GM21447 (cell line): ENCODE results near the gene ZNF423.

Source experiments
- ATAC-seq: cut with Tn5 transposase; IDR thresholded peaks from one replicate; pipeline ENCODE4 v1.9.1; 2021; ENCODE audit not compliant: unreplicated experiment

Gene ZNF423

DNA sequence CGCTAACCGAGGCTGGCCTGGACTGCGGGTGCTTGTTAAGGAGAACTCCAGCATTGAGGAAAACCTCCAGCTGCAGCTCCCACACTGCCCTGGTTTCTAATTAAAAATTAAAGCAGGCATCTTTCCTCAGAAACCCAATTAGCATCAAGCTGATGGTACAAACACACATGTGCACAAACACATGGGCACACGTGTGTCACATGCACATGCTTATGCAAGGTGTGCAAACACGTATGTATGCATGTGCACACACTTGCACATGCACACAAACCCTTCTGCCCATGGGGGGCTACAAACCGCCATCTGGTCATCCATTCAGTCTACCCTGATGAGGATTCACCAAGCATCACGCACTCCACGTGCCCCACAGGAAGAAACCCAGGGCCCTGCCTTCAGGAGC is 182.5 kb downstream of the ZNF423 start:
- ATAC-seq = no peak

DNA sequence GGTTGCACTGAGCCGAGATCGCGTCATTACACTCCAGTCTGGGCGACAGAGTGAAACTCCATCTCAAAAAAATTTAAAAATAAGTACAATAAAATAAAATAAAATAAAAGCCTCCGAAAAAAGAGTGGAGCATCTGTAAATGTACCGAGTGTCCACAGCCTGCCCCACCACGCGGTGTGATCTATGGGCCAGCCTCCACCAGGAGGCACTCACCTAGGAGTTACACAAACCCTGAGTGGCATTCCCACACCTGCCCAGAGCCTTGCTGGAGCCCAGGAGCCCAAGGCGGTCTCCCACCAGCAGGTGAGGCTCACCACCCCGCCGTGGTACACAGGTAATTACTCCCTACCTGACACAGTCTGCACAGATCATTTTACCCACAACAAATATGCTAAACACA is 183.2 kb downstream of the ZNF423 start:
- ATAC-seq = no peak

DNA sequence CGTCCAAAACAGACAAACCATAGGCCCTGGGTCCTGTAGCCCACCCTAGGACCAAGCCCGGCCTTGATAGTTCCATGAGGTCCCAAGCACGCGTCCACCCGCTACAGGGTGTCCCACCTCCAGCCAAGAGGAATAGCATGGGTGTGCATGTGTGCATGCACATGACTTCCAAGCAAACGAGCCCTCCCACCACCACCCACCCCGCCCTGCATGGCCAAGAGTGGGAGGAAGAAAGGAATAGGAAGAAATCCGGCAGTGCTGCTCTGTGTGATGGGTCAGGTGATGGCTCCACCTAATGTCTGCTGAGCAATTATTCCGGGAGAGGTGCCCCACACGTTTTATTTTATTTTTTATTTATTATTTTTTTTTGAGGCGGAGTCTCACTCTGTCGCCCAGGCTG is 184.6 kb downstream of the ZNF423 start:
- ATAC-seq = no peak

DNA sequence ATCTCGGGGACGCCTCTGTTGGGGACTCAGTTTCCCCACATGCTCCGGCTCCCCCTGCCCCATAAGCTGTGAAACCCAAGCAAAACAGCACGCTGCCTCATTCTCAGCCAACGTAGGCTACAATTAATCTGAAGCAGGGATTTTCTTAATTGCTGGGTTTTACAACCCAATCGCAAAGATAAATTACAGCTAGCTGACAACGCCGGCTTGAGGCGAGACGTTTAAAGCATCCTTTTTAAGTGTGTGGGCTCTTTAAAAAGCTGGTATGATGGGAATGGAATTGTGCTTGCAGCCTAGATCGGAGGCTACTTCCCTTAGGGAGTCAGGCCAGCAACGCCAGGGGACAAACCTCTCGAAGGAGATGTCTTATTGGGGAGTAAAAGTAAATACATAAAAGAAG is 185.3 kb downstream of the ZNF423 start:
- no peak for ATAC-seq

DNA sequence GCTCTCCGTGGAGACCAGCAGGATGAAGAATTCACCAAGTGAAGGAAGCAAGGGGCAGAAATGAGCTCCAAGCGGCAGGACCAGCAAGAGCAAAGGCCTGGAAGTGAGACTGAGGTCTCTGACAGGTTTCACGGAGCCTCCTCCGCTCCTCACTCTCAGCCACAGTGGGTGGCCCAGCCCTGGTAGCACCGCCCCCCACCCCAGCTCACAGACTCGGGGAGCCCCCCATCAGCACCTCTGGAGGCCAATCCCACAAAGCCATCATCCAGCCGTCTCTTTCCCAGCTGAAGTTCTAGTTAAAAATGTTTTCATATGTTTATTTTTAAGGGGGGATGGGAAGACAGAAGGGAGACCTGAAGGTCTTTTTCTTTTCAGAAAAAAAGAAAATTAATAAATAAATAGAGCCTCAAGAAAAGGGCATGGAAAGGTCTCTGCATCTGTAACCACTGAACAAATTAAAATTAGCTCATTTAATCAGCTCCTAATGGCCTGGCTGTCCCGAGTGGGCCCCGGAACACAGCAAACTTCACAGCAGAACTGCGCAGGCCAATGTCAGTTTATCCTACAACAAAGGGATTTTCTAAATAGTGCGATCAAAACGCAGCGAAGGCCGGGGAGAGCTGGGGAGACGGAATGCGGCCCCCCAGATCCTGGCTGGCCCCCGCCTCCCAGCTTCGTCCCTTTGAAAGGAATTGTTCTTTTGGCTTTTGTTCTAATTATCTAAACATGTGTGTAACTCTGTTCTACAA is 190.3 kb downstream of the ZNF423 start:
- no peak for ATAC-seq

DNA sequence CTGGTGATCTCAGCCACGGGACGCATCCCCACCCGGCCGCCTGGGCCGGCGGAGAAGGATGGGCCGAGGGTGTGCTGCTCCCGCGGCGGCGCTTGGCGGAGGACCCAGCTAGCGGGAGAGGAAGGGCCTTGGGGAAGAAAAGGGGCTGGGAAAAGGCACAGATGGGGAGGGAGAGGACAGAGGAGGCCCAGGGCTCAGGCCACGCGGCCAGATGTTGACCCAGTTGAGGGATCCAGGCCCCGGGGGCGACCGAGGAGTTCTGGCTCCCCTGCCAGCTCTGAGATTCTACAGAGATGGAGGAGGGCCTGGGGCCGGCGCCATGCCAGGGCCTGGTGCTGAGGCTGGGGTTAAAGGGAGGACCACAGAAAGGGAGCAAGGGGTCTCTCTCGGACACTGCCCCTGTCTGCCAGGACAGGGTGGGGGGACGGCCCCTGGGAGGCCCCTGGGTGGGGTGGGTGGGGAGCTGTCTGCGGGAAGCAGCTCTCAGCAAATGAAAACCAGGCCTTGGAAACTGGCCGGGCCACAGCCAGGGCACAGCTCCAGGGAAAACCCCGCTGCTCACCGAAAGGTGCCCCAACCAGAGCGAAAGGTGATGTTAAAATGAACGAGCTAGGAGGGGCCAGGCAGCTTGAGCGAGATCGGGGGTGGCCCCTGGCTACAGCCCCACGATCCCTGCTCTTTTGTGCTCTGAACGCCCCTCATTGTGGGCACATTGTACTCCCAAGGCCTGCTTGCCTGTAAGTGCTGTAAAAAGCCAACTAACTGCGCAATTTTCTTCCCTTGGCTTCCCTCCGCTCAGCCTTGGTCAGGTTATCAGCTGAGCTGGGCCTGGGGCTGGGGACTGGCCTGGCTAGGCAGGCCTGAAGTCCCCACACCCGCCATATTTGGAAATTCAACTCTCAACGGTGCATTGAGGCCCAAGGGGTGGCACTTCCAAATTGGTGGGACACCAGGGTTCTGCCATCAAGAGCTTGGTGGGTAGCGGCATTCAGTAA is 191.4 kb downstream of the ZNF423 start:
- no peak for ATAC-seq

DNA sequence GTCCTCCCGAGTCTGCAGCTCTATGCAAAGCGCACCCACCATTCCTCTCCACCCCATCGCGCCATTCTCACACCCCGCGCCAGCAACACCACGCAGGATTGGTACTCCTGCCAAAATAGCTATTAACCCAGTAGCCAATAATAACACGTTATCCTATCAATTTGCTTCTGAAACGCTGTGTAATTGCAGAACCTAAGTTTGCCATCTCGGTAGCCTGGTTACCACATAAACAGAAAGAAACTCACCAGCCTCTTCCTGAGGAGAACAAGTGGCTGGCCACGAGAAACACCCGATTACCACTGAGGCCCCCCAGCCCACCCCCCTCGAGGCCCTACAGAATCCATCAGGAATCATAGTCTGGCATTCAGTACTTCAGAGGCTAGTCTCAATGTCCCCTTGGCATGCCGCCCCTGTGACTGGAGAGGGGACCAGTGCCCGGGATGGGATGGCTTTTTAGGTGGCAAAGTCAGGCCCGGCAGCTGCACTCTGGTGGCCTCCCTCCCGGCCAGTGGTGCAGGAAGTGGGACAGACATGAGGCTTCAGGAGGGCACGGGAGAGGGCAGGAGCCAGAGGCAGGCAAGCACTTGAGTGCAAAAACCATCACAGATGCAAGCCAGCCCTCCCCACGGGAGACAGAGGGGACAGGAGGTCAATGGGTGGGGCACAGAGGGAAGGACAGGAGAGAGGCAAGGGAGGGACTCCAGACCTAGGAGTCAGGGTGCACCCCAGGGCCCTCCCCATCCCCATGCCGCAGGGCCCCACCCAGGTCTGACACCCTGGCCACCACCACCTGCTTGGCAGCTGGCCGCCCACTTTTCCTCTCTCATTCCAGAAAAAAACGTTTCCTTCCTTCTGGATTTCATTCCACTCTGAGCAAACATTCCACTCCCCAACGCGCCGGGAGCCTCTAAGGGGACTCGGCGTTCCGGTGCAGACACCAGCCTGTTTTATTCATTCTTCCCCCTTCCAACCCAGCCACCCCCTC is 192.5 kb downstream of the ZNF423 start:
- no peak for ATAC-seq

DNA sequence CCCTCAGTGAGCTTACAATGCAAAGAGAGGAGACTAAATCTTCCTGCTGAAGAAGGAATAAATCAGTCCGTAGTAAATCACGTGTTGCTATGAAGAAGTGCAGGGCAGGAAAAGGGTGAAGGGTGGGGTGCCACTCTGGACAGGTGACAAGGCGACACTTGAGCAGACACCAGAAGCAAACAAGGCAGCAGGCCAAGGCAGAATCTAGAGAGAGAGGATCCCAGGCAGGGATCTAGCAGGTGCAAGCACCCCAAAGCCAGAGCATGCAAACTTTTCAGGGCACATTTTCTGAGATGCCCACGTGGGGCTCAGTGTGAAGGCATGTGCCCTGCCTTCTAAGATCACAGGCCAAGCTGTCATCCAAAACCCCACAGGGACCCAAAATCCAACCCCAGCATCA is 193.3 kb downstream of the ZNF423 start:
- ATAC-seq = no peak

DNA sequence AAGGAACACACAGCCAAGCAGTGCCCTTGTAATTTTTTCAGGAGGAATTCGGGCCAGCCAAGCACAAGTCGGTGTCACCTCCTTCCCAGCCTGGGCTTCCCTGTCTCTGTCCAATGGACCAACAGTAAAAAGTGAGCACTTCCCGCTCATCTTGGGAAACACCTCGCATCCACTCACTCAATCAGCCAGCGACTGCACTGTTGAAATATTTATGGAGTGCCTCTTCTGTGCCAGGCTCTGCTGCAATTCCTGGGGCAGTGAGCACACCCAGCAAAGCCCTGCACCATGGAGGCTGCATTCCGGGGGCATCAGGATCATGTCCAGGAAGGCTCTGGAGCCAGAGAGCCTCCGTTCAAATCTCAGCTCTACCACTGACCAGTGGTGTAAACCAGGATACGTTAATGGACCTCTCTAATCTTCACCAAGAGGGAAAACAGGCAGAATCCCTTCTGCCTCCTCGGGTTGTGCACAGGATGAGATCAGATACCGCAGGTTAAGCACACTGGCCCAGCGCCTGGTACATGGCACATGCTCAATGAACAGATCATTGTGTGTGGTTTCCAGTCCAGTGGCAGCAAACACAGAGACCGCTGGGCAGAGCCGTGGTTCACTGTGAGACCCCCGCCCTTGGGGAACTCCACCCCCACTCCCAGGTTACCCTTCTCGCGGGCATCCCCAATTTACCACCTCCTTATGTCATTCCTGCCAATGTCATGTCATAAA is 194.3 kb downstream of the ZNF423 start:
- ATAC-seq = no peak

DNA sequence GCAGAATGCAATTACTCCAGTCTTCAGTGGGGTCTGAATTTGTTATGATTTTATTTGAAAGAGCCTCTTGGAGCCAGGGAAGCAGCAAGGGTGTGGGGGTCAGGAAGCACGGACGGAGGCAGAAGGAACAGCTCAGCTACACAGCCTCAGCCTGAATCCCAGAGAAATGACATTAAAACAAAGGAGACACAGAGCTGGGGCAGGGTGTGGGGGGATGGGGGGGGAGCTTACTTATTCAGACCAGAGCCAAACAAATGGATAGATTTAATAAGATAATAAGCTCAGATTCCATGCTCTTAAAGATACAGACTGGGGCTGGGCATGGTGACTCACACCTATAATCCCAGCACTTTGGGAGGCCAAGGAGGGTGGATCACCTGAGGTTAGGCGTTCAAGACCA is 195.3 kb downstream of the ZNF423 start:
- ATAC-seq = no peak

DNA sequence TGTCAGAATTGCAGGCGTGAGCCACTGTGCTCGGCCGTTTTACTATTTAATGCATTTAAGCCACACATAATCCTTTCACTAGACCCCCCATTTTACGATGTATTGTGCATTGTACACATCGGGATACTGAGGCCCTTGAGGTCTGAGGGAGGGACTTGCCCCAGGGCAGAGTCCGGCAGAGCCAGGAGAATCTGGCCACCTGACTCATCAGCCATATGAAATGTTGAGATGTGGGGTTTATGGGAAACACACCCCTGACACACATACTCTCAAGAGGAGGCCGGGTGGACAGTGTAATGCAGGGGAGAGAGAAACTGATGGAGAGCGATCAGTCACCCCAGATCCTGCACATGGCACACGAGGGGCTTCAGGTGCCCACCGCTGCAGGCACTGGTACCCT is 196.6 kb downstream of the ZNF423 start:
- no peak for ATAC-seq

DNA sequence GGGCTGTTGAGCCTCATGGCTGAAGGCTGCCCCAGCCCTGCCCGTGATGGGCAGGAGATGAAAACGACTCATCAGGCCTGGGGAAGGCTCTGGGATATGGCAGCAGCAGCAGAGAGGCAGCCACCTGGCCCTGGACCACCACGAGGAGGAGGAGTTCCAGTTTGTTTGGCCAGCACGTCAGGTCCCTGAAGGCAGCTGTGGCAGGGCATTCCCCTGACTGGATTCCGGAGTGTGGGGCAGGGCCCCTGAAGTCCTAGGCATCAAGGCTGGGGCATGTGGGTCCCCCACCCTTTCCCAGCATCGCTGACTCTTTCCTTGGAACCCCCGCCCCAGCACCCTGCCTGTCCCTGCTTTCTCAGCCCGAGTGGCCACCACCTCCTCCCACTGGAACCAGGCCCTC is 197.4 kb downstream of the ZNF423 start:
- no peak for ATAC-seq

DNA sequence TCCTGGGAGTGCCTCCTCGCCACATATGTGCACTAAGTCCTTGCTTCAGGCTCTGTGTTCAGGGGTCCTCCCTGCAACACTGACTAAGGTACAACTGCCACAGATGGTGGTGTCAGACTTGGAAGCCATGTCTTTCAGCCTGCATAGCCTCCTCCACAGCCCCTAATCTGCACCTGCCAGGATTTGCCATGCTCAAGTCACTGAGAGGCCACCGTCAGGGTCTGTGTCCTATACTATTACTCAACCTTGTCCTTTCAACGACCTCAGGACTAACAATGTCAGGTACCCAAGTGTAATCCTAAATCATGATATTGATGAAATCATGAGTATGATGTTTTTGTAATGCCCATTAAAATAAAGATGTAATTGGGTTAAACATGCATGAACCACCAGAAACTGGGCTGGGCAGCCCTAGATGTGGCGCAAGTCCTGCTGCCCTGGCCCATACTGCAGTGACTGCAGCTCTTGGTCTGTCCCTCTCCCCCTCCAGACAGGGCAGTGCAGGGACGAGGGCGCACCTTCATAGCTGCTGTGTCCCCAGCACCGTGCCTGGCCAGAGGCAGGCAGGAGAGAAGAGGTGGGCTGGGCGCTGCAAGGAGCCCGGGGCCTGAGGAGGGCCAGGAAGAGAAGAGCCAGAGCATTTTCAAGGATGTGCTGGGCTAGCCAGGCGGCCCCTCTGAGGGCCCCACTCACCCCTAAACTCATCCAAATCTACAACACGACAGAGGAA is 198.0 kb downstream of the ZNF423 start:
- no peak for ATAC-seq

DNA sequence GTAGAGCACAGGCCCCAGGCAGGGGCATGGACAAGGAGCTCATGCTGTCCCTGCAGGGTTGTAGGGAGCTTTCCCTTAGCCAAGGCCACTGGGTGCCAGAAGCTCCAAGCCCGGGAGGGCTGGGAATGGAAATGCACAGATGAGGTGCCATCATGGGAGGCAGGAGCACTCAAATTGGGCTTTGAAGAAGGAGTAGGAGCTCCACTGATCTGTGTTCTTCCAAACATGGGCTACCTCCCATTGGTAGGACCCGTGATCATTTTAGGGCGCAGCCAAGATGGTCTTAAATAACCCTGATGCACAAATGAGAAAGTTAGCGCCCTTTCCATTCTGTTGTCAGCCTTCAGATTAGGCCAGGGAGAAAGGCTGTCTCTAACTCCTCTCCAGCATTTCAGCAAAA is 201.5 kb downstream of the ZNF423 start:
- ATAC-seq = no peak

DNA sequence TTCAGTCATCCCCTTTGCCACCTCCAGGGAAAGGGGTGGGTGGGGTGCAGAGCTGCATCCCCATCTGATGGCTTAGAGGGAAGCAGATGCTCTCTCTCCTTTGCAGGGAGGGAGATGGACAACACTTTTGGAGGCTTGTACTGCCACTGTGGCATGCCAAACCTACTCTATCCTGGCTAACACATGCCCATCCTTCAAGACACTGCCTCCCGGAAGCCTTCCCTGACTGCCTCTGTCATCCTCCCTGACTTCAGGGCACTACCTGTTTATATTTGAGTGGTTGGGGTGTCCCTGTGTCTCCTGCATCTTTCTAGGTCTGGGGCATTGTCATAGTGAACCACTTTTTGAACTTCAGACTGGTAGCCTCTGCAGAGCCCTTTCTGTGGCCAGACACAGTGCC is 202.3 kb downstream of the ZNF423 start:
- no peak for ATAC-seq

DNA sequence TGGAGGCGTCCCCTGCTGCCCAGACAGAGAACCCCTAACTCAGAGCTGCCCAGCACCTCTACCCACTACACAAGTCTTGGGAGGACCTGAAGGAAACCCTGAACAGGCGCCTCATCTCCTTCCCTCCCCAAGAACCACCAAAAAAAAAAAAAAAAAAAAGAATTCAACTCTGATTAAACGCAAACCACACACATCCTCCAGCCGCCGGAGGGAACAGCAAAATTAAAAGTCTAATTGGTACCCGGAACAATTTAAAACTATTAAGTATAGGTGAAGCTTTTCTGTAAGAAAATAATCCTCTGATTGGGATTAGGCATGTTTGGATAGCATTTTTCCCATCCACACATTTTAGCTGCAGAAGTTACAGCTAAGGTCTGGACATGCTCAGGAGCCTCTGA is 202.7 kb downstream of the ZNF423 start:
- ATAC-seq = no peak

DNA sequence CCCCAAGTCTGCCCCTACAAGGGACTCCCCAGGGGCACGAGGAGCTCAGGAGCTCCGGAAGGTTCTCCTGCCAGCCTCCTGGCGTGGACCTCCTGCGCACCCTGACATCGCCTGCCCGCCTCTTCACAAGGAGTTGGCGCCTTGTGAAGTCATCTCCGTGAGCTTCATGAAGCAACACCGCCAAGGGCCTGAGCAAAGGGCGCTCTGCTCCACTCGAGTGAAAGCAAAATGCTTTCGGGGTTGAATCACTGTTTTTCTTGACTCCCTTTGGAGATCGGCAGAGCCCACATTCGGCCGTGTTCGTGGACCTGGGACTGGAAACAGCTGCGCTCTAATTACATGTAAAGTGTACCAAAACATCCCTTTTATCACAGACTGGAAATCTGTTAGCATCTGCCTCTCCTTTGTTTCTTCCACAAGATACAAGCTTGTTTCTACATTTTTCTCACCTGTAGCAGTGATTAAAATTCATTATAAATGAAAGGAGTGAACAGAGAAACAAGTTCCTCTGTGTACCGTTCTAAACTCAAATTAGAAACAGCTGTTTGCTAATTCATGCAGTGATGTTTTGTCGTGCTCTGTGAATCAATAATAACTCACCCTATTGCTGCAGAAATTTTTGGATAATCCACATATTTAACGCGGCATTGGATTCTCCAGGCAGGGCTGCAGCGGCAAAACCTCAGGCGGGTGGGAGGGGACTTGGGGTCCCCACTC is 203.3 kb downstream of the ZNF423 start:
- no peak for ATAC-seq

DNA sequence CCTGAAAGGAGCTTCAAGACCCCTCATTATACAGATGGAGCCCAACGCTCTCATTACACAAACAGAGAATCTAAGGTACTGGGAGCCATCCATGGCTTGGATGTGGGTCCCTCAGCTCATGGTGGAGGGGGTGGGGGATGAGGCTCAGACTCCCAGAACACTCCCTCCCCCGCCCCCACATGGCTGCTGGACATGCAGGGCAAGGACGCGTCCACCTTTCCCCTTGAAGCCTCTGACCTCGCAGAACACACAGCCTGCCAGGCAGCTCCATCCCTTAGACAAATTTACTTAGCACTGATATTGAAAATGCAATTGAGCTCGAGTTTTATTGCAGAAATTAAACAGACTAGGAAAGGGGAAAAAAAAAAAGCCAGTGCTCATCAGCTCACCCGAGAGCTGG is 203.9 kb downstream of the ZNF423 start:
- no peak for ATAC-seq

DNA sequence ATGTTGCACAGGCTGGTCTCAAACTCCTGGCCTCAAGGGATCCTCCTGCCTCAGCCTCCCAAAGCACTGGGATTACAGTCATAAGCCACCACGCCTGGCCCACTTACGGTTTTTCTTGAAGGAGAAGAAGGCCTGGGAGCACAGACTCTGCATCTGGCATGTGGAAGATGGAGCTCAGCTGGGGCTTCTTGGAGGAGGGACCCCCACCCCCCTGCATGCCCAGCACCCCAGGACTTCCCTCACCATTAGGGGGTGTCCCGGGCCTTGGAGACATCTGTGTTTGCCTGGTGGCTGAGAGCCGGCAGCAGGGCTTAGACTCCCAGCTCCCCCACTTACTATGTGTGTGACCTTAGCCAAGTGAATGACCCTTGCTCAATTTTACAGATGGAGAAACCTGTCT is 204.7 kb downstream of the ZNF423 start:
- no peak for ATAC-seq
